Stimulated activated CD4-positive, alpha-beta T cell treated with anti-CD3 and anti-CD28 coated beads, TNF-alpha, amount 100 ng/mL, for 1 hour (primary cell): ENCODE data around the gene TRAPPC6A.

Experiments used
- DNase-seq, 3 donors: peaks; one replicate each; pipeline ENCODE4 v3.0.0-alpha.2; 2020; ENCODE audit warnings: low read depth in 3 of 3, low spot score in 1 of 3

The TRAPPC6A gene

DNA sequence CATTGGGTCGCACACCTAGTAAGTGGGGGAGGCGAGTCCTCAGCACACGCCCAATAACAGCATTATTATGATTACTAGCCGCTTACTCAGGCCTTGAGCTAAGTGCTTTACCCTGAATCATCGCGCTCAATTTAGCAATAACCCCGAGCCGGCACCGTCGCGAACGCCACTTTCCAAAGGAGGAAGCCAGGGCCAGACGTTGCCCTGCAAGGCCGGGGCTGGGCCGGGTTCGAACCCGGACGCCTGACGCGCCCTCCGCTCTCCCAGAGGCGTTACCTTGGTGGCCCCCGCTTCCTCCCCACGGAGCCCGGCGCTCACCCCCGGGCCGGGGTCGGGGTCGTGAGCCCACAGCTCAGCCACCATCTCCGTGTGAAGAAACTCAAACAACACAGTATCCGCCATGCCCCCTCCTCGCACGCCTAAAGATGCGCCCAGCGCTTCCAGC lies at the start of gene TRAPPC6A:
TRAPPC6A (minus strand) TSS at position 421 of the 445 bp plus-strand sequence; CDS start at position 402, 19 bp downstream.
- no peak for DNase-seq

DNA sequence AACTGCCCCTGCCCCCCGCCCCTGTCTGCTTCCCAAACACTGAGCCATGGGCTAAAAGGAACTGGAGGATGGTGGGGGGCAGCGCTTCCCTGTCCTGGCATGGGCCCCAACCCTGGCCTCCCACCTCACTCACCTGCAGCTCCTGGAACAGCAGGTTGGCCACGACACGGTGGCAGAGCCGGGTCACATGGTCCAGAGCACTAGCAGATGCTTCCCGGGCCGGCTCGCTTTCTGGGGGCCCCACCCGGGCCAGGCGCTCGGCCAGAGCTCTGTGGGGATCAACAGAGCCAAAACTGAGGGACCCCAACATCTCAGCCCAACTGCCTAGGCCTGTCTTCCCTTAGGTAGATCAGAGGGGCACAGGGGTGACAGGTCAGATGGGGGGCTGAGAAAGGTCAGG lies 46.6 kb upstream of the TRAPPC6A start:
- DNase-seq, result no peak

GRCh38 chr19:45223879-45224278 lies 45.8 kb upstream of the TRAPPC6A start:
- no peak for DNase-seq

DNA sequence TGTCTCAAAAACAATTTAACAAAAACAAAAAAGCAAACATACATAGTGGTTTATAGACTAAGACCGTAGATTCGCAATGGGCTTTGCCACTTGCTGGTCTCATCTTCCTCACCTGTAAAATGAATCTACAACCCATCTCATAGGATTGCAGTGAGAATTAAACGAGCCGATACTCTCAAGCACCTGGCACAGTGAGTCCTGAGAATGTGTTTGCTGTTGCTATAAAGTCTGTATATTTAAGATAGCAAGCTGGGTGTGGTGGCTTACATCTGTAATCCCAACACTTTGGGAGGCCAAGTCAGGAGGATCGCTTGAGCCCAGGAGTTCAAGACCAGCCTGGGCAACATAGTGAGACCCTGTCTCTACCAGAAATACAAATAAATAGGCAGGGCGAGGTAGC lies 44.7 kb upstream of the TRAPPC6A start:
- no peak for DNase-seq

- no peak for DNase-seq
These were observed 41.1 kb upstream of the TRAPPC6A start for GRCh38 chr19:45218911-45219743.

- DNase-seq, result no peak
These were observed 40.4 kb upstream of the TRAPPC6A start for GRCh38 chr19:45218426-45218825.

- no peak for DNase-seq
These were observed 39.9 kb upstream of the TRAPPC6A start for GRCh38 chr19:45217957-45218334.

DNA sequence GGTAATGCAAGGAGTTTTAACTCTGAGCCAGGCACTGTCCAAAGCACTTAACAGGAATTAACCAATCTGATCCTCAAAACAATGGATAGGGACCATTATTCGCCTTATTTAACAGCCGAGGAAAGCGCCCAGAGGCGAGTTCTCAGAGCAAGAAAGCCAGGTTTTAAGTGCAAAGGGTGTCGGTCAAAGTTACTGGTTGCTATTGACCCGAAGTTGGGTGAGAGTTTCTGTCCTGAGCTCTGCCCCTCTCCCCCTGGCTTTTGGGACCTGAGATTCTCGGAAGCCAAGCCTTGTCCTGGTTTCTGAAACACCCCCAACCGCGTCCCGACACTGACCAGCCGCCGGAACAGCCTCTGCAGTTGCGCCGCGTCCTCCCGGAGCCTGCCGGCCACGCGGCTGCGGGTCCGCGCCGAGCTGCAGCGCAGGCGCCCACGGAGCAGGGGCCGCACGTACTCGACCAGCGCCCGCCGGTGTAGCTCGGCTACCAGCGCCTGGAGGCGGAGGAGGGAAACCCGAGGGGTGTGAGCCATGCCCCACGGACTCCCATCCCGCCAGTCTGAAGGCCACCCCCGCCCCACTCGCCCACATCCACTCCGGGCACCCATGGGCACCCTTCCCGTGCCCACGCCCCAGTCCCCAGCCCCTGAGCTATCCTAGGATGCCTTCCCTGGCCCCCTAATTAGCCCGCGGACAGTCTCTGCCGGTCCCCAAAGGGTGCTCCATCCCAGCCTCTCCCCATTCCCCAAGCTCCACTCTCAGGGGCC lies 39.3 kb upstream of the TRAPPC6A start:
- no peak for DNase-seq

DNA sequence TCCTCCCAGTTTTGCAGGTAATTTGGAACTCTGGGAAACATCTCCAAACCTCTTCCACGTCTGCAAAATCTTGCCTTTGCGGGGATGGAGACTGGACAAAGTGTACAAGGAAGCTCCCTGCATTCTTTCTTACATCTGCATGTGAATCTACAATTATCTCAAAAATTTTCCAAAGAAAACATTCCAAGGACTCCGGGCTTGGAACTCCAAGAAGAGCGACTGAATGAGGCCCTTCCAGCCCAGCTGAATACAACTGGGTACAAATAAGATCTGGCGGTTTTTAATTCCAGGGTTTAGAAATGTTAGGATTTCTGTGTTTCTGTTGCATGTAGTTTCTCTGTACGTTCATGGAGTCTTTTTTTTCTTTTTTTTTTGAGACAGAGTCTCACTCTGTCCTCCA lies 38.6 kb upstream of the TRAPPC6A start:
- no peak for DNase-seq

DNA sequence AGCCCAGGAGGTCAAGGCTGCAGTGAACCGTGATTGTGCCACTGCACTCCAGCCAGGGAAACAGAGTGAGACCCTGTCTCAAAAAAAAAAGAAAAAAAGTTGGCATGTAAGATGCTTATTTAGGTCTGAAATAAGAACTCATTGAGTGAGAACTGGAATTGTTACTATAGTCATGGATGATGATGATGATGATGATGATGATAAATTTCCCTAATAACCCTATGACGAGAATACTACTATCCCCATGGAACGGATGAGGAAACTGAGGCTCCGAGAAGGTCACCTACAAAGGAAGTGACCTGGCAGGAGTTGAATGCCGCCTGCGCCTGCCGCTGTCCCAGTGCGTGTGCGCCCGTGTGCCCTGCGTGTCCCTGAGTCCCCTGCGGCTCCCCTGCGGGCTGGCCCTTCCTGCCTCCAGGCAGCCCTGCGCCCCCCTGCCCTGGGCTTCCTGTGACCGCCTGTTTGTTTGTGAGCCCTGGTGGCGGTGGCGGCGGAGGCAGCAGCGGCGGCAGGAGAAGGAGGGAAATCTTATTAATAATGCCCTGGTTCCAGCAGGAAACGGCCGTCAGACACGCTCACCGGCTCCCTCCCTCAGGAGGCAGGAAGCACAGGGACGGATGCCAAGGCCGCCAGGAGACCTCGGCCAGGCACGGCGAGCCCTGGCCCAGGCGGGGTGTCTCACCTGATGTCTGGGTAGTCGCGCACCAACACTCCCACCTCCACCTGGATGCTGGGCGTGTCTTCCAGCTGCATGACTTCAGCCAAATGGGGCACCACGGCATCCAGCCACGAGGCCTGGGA lies 37.6 kb upstream of the TRAPPC6A start:
- no peak for DNase-seq

GRCh38 chr19:45213031-45213430 lies 35.0 kb upstream of the TRAPPC6A start:
- DNase-seq, result no peak

- no peak for DNase-seq
These were observed 33.8 kb upstream of the TRAPPC6A start for GRCh38 chr19:45211751-45212381.

DNA sequence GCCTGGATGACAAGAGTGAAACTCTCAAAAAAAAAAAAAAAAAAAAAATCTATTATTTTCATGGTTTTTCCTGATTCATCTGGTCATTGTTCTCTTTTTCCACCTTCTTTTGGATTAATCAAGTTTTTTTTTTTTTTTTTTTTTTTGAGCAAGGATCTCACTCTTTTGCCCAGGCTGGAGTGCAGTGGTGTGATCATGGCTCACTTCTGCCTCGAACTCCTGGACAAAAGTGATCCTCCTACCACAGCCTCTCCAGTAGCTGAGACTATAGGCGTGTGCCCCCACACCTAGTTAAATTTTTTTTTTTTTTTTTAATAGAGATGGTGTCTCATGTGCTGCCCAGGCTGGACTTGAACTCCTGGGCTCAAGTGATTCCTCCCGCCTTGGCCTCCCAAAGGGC lies 28.3 kb upstream of the TRAPPC6A start:
- no peak for DNase-seq

GRCh38 chr19:45205810-45206209 lies 27.8 kb upstream of the TRAPPC6A start:
- DNase-seq, result no peak

- no peak for DNase-seq
These were observed 24.6 kb upstream of the TRAPPC6A start for GRCh38 chr19:45202637-45203036.

DNA sequence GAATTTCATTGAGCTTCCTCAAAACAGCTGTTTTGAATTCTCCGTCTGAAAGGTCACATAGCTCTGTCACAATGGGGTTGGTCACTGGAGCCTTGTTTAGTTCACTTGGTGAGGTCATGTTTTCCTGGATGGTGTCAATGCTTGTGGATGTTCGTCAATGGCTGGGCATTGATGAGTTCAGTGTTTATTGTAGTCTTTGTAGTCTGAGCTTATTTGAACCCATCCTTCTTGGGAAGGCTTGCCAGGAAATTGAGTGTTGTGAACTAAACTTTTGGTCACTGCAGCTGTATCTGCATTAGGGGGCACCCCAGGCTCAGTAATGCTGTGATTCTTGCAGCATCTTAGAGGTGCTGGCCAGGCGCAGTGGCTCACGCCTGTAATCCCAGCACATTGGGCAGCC lies 22.5 kb upstream of the TRAPPC6A start:
- no peak for DNase-seq

- DNase-seq, result no peak
These were observed 17.7 kb upstream of the TRAPPC6A start for GRCh38 chr19:45195764-45196163.

GRCh38 chr19:45191375-45191774 lies 13.3 kb upstream of the TRAPPC6A start:
- no peak for DNase-seq

GRCh38 chr19:45189971-45190370 lies 11.9 kb upstream of the TRAPPC6A start:
- DNase-seq, result no peak

DNA sequence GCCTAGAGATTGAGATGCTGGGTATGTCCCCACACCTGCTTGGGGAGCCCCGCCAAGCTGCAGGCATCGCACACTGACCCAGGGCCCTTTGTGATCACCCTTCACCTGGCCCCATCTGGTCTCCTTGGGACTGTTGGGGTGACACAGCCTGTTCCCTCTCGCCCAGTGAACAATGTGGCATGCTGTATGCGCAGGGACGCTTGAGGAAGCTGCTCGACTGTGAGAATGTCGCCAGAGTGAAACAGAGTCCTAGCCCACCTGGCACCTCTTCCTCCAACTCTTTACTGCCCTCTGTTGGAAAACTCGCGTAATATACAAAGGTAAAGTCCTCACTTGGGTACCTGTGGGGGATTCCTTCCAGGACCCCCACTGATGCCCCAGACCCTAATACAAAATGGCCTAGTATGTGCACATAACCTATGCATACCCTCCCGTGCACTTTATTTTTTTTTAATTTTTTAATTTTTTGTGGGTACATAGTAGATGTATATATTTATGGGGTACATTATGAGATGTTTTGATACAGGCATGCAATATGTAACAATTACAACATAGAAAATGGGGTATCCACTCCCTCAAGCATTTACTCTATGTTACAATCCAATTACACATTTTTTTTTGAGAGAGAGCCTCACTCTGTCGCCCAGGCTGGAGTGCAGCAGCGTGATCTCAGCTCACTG lies 9.5 kb upstream of the TRAPPC6A start:
- DNase-seq, result no peak
